ENCODE measurements around the gene LRRIQ1.

GRCh38 chr12:85005615-85006014, 30.5 kb upstream of the LRRIQ1 start:
- TF ChIP-seq POLR2A (IDR thresholded peaks at IDR 0.05; ENCODE audit: low read length) (no peak), GATA1 (IDR thresholded peaks at IDR 0.05; ENCODE audit: low read depth, low read length) (no peak)
